NCI-H146 (cell line): ENCODE measurements around the gene GAB3.
"Not testable (repeated sequence)": the region's sequence is repeated elsewhere in the genome, so short reads cannot be mapped to it uniquely, and the experiment has no call there.

Experiments used
- DNase-seq: peaks from one replicate; lab custom pipeline; 2025; lab: John Stamatoyannopoulos, UW

GAB3 gene

GRCh38 chrX:154720067-154720466, 30.8 kb downstream of the GAB3 start:
- no peak for DNase-seq

- DNase-seq: no peak
Observed at GRCh38 chrX:154719132-154719675, 31.7 kb downstream of the GAB3 start.

- DNase-seq: no peak
Observed at GRCh38 chrX:154718616-154719015, 32.3 kb downstream of the GAB3 start.

- peak; percentile 1 for DNase-seq
Observed at GRCh38 chrX:154717824-154718223, 33.1 kb downstream of the GAB3 start.

GRCh38 chrX:154715825-154716224, 35.1 kb downstream of the GAB3 start:
- DNase-seq: no peak

- peak; percentile 17 for DNase-seq
Observed at GRCh38 chrX:154714925-154715324, 36.0 kb downstream of the GAB3 start.

DNA sequence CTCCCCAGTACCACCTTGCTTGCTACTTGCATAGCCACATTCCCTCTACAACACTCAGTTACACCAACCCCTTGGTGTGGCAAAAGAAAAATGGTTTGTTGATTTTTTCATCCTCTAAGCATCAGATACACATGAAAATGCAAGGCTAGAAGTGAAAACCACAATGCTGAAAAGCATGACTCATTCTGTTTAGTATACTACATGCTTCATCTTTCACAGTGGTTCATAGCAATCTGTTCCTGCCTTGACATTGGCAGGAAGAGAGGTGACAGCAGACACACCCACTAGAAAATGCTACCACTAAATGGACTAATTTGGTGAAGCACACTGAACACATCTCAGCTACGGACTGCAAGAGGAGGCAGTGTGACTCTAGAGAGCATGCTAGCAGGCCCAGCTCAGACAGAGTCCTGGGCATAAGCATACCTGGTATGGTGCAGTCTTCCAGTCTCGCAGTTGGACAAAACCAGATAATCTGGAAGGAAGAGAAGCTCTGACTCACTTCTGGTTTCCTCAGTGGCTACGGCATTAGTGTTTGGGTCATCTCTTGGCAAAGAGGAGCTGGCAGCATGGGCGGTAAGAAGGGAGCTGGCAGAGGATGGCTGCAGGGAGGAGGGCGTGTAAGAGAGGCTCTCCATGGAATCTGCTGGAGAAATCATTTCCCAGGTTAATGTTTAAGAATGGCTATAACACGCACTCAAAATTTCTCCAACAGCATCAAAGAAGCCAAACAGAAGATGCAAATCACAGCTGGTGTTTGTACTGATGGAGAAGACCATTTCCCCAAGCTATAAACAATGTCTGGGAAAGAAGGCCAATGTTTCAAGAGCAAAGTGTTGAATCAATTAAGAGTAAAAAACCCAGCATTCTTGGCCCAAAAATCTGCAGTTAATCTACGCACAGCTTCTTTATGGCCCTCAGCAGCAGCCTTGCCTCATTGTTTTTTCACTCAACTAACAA, 37.8 kb downstream of the GAB3 start:
- DNase-seq: no peak

DNA sequence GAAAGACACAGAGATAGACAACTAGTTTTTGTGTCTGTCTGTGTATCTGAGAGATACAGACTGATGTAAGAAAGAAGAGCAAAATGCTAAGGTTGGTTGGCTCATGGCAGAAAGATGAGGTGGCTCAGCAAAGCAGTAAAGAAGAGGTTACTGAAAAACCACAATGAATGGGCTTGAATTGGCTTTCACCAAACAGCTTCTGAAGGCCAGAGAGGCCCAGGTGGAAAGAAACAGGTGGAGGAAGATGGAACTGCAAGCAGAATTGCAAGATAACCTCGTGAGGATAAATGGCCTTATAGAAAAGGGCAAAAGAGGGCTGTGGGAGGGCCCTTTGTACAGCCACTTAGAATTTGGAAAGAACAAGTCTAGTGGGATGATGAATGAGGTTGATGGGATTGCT, 39.6 kb downstream of the GAB3 start:
- no peak for DNase-seq

- DNase-seq: no peak
Observed at GRCh38 chrX:154710309-154710708, 40.6 kb downstream of the GAB3 start.

DNA sequence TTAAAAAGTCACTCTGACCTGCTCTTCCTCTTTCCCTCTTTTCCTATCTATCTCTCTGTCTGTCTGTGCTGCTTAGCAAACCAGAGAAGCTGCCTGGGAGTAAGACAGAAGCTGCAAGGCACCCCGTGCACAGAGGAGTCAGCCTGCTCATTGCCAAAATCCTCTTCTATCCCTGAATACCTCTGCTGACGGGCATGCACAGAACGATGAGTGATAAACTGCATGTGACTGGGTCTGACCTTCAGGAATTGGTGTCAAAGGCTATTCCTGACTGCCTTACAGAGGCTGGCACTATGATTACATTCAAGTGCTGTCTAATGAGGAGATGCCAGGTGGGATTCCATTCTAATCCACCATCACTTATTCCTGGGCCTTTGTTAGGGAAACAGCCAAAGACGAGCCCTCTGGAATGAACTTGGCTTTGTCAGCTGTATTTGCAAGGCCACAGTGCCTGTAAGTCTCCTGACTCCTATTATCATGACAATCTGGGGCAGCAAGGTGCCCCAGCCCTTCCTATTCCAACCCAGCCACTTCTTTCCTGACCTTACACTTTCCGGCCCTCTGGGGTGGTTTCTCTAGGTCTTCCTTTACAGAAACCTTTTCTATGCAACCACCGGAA, 52.1 kb downstream of the GAB3 start:
- no peak for DNase-seq

DNA sequence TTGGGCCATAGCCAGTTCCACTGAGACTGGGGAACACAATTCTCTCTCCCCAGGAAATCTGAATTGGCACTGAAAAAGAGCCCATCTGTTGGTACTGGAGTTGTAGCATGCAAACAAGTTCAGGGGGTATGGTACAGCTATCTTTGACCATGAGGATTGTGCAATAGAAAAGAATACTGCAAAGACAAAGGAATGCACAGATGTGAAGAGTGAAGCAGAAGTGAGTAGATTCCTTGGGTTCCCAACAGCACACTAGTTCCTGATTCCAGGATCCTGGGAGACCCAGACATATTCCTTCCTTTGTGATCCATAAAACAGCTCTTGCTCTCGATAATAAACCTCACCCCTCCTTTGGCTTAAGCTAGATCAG, 54.2 kb downstream of the GAB3 start:
- DNase-seq: no peak

GRCh38 chrX:154695911-154696675, 54.8 kb downstream of the GAB3 start:
- no peak for DNase-seq

GRCh38 chrX:154693394-154693793, 57.5 kb downstream of the GAB3 start:
- DNase-seq: no peak

- not testable (repeated sequence) for DNase-seq
Observed at GRCh38 chrX:154690438-154690837, 60.4 kb downstream of the GAB3 start.

DNA sequence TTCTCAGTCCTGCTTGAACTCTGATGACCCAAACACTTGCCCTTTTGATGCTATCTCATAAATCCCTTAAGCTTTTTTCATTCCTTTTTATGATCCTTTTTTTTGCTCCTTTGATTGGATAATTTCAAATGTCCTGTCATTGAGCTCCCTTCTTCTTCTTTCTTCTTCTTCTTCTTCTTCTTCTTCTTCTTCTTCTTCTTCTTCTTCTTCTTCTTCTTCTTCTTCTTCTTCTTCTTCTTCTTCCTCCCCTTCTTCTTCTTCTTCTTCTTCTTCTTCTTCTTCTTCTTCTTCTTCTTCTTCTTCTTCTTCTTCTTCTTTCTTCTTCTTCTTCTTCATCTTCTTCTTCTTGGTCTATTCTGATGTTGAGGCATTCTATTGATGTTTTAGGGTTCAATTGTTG, 78.8 kb downstream of the GAB3 start:
- DNase-seq: not testable (repeated sequence)

DNA sequence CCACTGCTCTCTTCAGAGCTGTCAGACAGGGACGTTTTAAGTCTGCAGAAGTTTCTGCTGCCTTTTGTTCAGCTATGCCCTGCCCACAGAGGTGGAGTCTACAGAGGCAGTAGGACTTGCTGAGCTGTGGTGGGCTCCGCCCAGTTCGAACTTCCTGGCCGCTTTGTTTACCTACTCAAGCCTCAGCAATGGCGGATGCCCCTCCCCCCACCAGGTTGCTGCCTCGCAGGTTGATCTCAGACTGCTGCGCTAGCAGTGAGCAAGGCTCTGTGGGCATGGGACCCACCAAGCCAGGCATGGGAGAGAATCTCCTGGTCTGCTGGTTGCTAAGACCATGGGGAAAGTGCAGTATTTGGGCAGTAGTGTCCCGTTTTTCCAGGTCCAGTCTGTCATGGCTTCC, 80.0 kb downstream of the GAB3 start:
- not testable (repeated sequence) for DNase-seq

DNA sequence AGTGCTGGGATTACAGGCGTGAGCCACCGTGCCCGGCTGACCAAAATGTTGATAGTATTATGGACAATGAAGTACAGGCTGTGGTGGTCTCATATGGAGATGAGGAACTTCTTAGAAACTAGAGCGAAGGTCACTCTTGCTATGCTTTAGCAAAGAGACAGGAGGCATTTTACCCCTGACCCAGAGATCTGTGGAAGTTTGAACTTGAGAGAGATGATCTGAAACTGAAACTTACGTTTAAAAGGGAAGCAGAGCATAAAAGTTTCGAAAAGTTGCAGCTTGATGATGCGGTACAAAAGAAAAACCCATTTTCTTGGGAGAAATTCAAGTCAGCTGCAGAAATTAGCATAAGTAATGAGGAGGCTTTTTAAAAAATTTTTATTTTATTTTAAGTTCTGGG, 89.0 kb downstream of the GAB3 start:
- no peak for DNase-seq

DNA sequence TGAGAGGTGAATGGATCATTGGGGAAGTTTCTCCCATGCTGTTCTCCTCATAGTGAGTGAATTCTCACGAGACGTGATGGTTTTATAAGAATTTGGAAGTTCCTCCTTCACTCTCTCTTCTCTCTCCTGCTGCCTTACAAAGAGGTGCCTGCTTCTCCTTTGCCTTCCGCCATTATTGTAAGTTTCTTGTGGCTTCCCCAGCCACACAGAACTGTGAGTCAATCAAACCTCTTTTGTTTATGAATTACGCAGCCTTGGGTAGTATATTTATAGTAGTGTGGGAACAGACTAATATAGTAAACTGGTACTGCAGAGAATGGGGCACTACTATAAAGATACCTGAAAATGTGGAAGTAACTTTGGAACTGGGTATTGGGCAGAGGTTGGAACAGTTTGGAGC, 89.7 kb downstream of the GAB3 start:
- DNase-seq: no peak

- DNase-seq: no peak
Observed at GRCh38 chrX:154660541-154660940, 90.3 kb downstream of the GAB3 start.

- no peak for DNase-seq
Observed at GRCh38 chrX:154658957-154659356, 91.9 kb downstream of the GAB3 start.

GRCh38 chrX:154658187-154658586, 92.7 kb downstream of the GAB3 start:
- DNase-seq: no peak

DNA sequence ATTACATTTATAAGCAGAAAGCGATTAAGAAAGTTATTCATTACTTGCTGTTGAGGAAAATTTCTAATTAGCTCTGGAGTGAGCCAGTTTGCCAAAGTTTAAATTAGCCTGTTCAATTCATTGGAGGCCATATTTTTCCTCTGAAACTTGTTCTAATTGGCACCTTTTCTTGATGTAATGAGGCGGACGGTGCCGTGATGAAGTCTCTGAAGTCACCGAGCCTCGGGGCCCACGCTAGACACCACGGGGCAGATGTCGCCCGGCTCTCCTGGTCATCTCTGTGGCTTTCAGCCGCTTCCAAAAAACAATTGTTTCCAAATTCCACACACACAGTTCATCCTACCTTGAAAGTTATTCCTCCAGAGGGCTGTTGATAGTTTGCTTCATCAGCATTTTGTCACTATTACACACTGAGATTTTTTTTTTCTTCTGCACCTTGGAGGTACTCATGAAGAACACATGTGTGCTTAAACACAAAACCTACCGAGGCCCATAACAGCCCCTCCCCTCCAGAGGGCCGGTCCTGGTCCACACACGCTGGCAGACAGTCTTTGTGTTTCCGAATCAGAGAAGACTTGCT, 93.6 kb downstream of the GAB3 start:
- DNase-seq: no peak
